Muscle layer of duodenum (tissue), 2 donors: ENCODE measurements around the gene WNT3.

Source experiments
- H3K27ac ChIP-seq: one replicate; pipeline ENCODE4 v1.7.0; 2013; ENCODE audit warnings: mild to moderate bottlenecking, low read length
- H3K27me3 ChIP-seq: one replicate; pipeline ENCODE4 v1.7.0; 2013; ENCODE audit warnings: low read depth, mild to moderate bottlenecking, control low read depth, low read length
- H3K36me3 ChIP-seq, 2 donors: one replicate each; pipeline ENCODE4 v1.7.0; 2013; ENCODE audit warnings: low read length in 2 of 2, control low read depth in 1 of 2, mild to moderate bottlenecking in 1 of 2; ENCODE audit not compliant: insufficient read depth in 2 of 2, control insufficient read depth in 1 of 2
- H3K4me1 ChIP-seq, 2 donors: one replicate each; pipeline ENCODE4 v1.7.0; 2013; ENCODE audit warnings: low read length in 2 of 2, mild to moderate bottlenecking in 2 of 2, control low read depth in 1 of 2, moderate library complexity in 1 of 2; ENCODE audit not compliant: insufficient read depth in 2 of 2, control insufficient read depth in 1 of 2
- H3K4me3 ChIP-seq, 2 donors: one replicate each; pipeline ENCODE4 v1.7.0; 2013; ENCODE audit warnings: low read length in 2 of 2, low read depth in 1 of 2, mild to moderate bottlenecking in 1 of 2
- H3K9me3 ChIP-seq, 2 donors: one replicate each; pipeline ENCODE4 v1.7.0; 2013; ENCODE audit warnings: low read length in 2 of 2, control low read depth in 1 of 2, mild to moderate bottlenecking in 1 of 2; ENCODE audit not compliant: control insufficient read depth in 1 of 2
- donor health status: healthy.

Gene WNT3

GRCh38 chr17:46818316-46818928, at the start of gene WNT3:
Gene WNT3 (minus strand): TSS chr17:46818692. CDS start chr17:46818597, 95 bp downstream.
- Histone ChIP-seq H3K4me3 (peak within 1 kb of the TSS in 1 of 2 donors; percentile 58), H3K27ac (no peak within 1 kb of the TSS), H3K4me1 (peaks cover 0 to 19% of the 10 kb centered on the region in 2 donors), H3K36me3 (no peaks in the 10 kb centered on the region), H3K9me3 (no peaks in the 10 kb centered on the region), H3K27me3 (peaks cover 58% of the 10 kb centered on the region)

GRCh38 chr17:46866747-46867146, 48.3 kb upstream of the WNT3 start:
- H3K36me3 ChIP-seq = no peaks in the 10 kb centered on the region
- H3K4me3 ChIP-seq = no peak overlapping the region
- H3K4me1 ChIP-seq = no peaks in the 10 kb centered on the region
- no peaks in the 10 kb centered on the region for H3K9me3 ChIP-seq
- H3K27ac ChIP-seq = no peak overlapping the region
- peaks cover 5% of the 10 kb centered on the region for H3K27me3 ChIP-seq

GRCh38 chr17:46866325-46866724, 47.8 kb upstream of the WNT3 start:
- Histone ChIP-seq H3K27me3 (peaks cover 5% of the 10 kb centered on the region), H3K4me3 (no peak overlapping the region), H3K36me3 (no peaks in the 10 kb centered on the region), H3K27ac (no peak overlapping the region), H3K9me3 (no peaks in the 10 kb centered on the region), H3K4me1 (no peaks in the 10 kb centered on the region)

- no peak overlapping the region for H3K4me3 ChIP-seq
- H3K27me3 ChIP-seq = peaks cover 5% of the 10 kb centered on the region
- H3K27ac ChIP-seq = no peak overlapping the region
- no peaks in the 10 kb centered on the region for H3K4me1 ChIP-seq
- H3K9me3 ChIP-seq = no peaks in the 10 kb centered on the region
- H3K36me3 ChIP-seq = no peaks in the 10 kb centered on the region
These were observed 46.6 kb upstream of the WNT3 start for GRCh38 chr17:46865100-46865499.

GRCh38 chr17:46863383-46864121, 45.1 kb upstream of the WNT3 start:
- H3K4me1 ChIP-seq = no peaks in the 10 kb centered on the region
- H3K27me3 ChIP-seq = peaks cover 5% of the 10 kb centered on the region

GRCh38 chr17:46862949-46863348, 44.5 kb upstream of the WNT3 start:
- no peaks in the 10 kb centered on the region for H3K36me3 ChIP-seq
- no peak overlapping the region for H3K4me3 ChIP-seq
- H3K27me3 ChIP-seq = peaks cover 5% of the 10 kb centered on the region
- H3K9me3 ChIP-seq = no peaks in the 10 kb centered on the region
- H3K4me1 ChIP-seq = no peaks in the 10 kb centered on the region
- H3K27ac ChIP-seq = no peak overlapping the region

More at GRCh38 chr17:46863383-46864121, 45.1 kb upstream of the WNT3 start:
- Histone ChIP-seq H3K9me3 (no peaks in the 10 kb centered on the region), H3K4me3 (no peak overlapping the region), H3K36me3 (no peaks in the 10 kb centered on the region), H3K27ac (no peak overlapping the region)

GRCh38 chr17:46859996-46860395, 41.5 kb upstream of the WNT3 start:
- H3K4me1 ChIP-seq = no peaks in the 10 kb centered on the region

GRCh38 chr17:46857600-46857999, 39.1 kb upstream of the WNT3 start:
- Histone ChIP-seq H3K9me3 (no peaks in the 10 kb centered on the region), H3K27me3 (peaks cover 9% of the 10 kb centered on the region), H3K27ac (no peak overlapping the region), H3K36me3 (no peaks in the 10 kb centered on the region), H3K4me1 (no peaks in the 10 kb centered on the region), H3K4me3 (no peak overlapping the region)

More at GRCh38 chr17:46859996-46860395, 41.5 kb upstream of the WNT3 start:
- Histone ChIP-seq H3K27me3 (peaks cover 5% of the 10 kb centered on the region), H3K27ac (no peak overlapping the region), H3K9me3 (no peaks in the 10 kb centered on the region), H3K36me3 (no peaks in the 10 kb centered on the region), H3K4me3 (no peak overlapping the region)

GRCh38 chr17:46854948-46855347, 36.5 kb upstream of the WNT3 start:
- peaks cover 0 to 12% of the 10 kb centered on the region in 2 donors for H3K4me1 ChIP-seq
- no peak overlapping the region for H3K27ac ChIP-seq
- H3K4me3 ChIP-seq = no peak overlapping the region
- H3K36me3 ChIP-seq = no peaks in the 10 kb centered on the region
- H3K27me3 ChIP-seq = peaks cover 30% of the 10 kb centered on the region
- no peaks in the 10 kb centered on the region for H3K9me3 ChIP-seq

- Histone ChIP-seq H3K27me3 (peaks cover 30% of the 10 kb centered on the region), H3K9me3 (no peaks in the 10 kb centered on the region)
These were observed 36.0 kb upstream of the WNT3 start for GRCh38 chr17:46854515-46854914.

GRCh38 chr17:46853896-46854444, 35.5 kb upstream of the WNT3 start:
- Histone ChIP-seq H3K27me3 (peaks cover 30% of the 10 kb centered on the region), H3K4me3 (no peak overlapping the region), H3K36me3 (no peaks in the 10 kb centered on the region), H3K4me1 (peaks cover 0 to 12% of the 10 kb centered on the region in 2 donors), H3K27ac (no peak overlapping the region), H3K9me3 (no peaks in the 10 kb centered on the region)

More at GRCh38 chr17:46854515-46854914, 36.0 kb upstream of the WNT3 start:
- Histone ChIP-seq H3K4me1 (peaks cover 0 to 12% of the 10 kb centered on the region in 2 donors), H3K4me3 (no peak overlapping the region), H3K36me3 (no peaks in the 10 kb centered on the region), H3K27ac (no peak overlapping the region)
